Measurements from ENCODE around the gene DNAJC27.

Gene DNAJC27

DNA sequence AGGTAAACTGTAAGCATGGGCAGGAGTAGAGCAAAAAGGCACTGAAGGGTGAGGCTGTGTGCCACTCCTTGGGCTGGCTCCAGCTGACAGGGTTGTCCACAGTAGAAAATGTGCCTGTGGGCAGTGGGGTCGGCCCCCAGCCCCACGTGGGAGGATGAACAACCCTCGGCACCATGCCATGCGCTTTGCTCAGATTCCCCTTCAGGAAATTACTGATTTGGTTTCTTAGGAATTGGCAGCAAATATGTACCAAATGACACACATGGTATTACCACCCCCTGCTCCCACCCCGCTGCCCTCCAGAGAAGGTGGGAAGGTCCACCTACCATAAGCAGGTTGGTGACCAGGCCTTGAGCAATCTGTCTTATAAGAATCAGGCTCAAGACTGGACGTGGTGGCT lies 65.3 kb downstream of the DNAJC27 start:
- DNase-seq (ENCODE audit: low spot score): no peak

DNA sequence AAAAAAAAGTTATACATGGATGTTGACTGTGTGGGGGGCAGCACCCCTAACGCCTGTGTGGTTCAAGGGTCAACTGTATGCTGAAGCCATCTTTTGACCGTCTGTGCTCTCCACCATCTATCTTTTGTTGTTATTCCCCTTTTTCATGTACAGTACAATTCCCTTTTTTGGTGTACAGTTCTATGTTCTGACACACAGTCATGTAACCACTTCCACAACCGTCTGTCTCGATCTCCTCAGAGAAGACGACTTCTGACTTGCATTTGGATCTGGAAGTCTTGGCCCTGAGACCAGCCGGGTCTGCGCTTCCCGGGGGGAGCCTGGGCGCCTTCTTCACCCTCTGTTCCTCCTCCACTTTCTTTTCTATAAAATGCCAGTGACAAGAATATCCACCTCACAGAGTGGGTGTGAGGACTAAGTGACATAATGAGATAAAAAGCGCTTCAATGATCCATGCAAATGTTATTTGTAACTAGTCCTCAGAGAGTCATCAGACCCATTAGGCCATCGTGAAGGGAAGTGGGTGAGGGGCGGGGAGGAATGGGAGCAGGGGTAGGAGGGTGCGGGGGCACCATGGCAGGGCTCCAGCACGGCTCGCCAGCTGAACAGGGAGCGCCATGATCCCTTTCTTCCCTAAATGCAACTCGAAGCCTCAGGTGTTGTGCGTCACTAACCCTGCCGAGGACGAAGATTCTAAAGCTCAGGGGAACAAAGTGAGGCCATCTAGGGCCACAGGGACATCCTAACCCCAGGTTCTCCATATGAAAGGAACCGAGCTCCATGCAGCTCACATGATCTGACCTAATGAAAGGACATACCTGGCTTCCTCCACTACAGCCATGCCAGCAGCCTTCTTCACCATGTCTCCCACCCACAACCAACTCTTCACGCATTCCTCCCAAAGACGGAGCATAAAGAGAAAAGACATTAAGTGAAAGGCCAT lies 68.3 kb downstream of the DNAJC27 start:
- no peak for DNase-seq (ENCODE audit: low spot score)

DNA sequence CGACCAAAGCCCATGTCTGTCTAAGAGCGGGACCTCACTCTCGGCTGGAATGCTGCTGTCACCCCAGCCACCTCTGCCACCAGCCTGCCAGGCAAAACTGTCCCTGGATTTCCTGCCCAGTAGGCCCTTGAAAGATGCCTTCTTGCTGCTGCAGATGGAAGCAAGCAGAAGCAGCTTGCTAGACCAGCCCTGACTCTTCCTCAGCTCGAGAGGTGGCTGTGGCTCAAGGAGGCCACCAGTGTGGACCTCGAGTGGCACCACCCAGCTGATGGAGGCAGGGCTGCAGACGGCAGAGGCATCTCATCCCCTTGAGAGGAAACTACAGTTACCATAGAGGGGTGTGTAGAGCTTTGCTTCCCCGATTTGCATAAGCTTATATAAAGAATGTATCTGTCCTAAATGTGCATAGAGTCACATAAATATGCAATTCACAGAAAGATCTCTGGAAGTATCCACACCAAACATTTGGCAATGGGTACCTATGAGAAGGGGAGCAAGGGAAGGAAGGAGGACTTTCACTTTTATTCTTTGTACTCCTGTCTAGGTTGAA lies 72.3 kb downstream of the DNAJC27 start:
- DNase-seq (ENCODE audit: low spot score): no peak

DNA sequence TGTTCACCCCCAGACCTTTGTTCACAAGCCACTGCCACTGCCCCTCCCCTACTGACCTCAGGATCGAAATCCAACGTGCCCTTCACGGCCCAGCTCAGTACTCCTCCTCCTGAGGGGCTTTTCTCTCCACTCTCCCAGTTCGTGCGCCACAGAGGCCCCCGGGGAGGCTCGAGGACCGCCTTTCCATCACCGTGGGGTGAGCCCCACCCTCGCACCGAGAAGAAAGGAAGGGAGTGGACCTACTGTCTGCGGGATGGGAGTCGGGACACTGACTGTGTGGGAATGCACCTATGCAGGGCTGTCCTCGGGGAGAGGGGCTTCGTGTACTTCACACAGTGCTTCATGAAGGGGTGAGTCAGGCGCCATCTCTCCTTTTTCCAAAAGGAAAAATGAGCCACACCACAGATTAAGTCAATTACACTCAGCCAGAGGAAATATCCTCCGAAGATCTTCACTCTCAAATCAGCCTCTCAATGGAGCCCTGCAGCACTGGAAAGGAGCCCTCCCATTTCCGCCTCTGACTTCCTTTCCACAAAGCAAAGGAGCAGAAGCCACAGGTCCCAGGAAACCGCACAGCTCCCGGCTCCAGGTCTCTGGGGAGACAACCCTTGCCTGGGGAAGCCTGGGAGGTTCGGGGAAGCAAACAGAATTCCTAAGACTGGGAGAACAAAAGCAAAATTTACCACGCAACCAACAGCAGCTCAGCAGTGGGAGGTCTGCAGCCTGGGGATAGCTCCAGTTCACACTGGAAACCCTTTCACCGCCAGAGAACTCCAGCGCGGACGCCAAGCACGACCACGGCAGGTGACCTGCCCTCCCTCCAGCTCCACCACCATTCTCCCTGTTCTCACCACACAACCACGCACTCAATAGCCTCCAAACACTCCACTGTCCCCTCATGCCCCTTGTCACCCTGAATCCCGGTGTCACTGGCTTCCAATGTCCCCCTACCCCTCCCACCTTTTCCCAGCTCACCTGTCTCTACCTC lies 73.3 kb downstream of the DNAJC27 start:
- DNase-seq (ENCODE audit: low spot score): no peak

DNA sequence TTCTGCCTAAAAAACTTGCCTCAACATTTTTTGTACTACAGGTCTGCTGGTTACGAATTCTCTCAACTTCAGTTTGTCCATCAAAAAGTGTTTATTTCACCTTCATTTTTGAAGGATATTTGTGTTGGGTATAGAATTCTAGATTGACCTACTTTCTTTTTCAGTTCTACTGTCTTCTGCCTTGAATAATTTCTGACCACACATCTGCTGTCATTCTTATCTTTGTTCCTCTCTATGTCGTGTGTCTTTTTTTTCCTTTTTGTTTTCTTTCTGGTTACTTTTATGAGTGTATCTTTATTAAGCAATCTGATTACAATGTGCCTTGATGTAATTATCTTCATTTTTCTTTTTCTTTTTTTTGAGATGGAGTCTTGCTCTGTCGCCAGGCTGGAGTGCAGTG lies 77.0 kb downstream of the DNAJC27 start:
- no peak for DNase-seq (ENCODE audit: low spot score)

DNA sequence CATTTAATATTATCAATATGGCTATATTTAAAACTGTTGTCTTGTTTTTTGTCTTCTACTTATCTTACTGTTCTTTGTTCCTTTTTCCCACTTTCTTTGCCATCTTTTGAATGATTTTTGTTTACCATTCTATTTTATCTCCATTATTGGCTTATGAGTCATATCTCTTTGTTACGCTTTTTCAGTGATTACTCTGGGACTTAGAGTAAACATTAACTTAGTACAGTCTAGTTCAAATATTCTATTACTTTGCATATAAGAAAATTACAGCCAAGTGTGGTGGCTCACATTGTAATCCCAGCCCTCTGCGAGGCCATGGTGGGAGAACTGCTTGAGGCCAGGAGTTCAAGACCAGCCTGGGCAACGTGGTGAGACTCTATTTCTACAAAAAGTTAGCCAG lies 77.8 kb downstream of the DNAJC27 start:
- no peak for DNase-seq (ENCODE audit: low spot score)

Measured in D341Med (cell line).